NCI-H774 (cell line): ENCODE results near the gene AKAP13.

Experiments used
- DNase-seq: peaks from one replicate; lab custom pipeline; 2025; lab: John Stamatoyannopoulos, UW

AKAP13 gene

GRCh38 chr15:85598718-85599398 is 218.5 kb downstream of the AKAP13 start:
- DNase-seq = no peak

GRCh38 chr15:85600001-85600400 is 219.6 kb downstream of the AKAP13 start:
- DNase-seq = no peak

- DNase-seq = no peak
Measured at GRCh38 chr15:85603160-85603559, 222.8 kb downstream of the AKAP13 start.

GRCh38 chr15:85603703-85604102 is 223.3 kb downstream of the AKAP13 start:
- DNase-seq = no peak

GRCh38 chr15:85604194-85604593 is 223.8 kb downstream of the AKAP13 start:
- DNase-seq = no peak

GRCh38 chr15:85606738-85607137 is 226.3 kb downstream of the AKAP13 start:
- DNase-seq = no peak

GRCh38 chr15:85607141-85607806 is 226.9 kb downstream of the AKAP13 start:
- DNase-seq = no peak

- no peak for DNase-seq
Measured at GRCh38 chr15:85607842-85608241, 227.4 kb downstream of the AKAP13 start.

GRCh38 chr15:85609492-85609891 is 229.1 kb downstream of the AKAP13 start:
- DNase-seq = no peak

GRCh38 chr15:85611361-85611760 is 231.0 kb downstream of the AKAP13 start:
- no peak for DNase-seq

GRCh38 chr15:85614059-85614458 is 233.7 kb downstream of the AKAP13 start:
- no peak for DNase-seq

GRCh38 chr15:85615930-85616329 is 235.5 kb downstream of the AKAP13 start:
- DNase-seq = no peak

GRCh38 chr15:85616549-85617110 is 236.2 kb downstream of the AKAP13 start:
- no peak for DNase-seq

- no peak for DNase-seq
Measured at GRCh38 chr15:85618228-85618505, 237.8 kb downstream of the AKAP13 start.

GRCh38 chr15:85618956-85619491 is 238.6 kb downstream of the AKAP13 start:
- no peak for DNase-seq

- DNase-seq = no peak
Measured at GRCh38 chr15:85619992-85620689, 239.7 kb downstream of the AKAP13 start.

- DNase-seq = no peak
Measured at GRCh38 chr15:85620690-85621049, 240.3 kb downstream of the AKAP13 start.

GRCh38 chr15:85621094-85621493 is 240.7 kb downstream of the AKAP13 start:
- DNase-seq = no peak

- no peak for DNase-seq
Measured at GRCh38 chr15:85622221-85622831, 241.9 kb downstream of the AKAP13 start.

GRCh38 chr15:85623315-85624049 is 243.1 kb downstream of the AKAP13 start:
- no peak for DNase-seq

- no peak for DNase-seq
Measured at GRCh38 chr15:85624291-85624801, 243.9 kb downstream of the AKAP13 start.
